ENCODE data around the gene MAPK8IP1. TPM values are rescaled to one million over a fixed set of nuclear protein-coding genes. Genes with fewer than 3 reads are reported as not detected.

Gene MAPK8IP1
- total and polyA plus RNA-seq, 4 donors = 4.7 to 15.4 (median 5.7) TPM

DNA sequence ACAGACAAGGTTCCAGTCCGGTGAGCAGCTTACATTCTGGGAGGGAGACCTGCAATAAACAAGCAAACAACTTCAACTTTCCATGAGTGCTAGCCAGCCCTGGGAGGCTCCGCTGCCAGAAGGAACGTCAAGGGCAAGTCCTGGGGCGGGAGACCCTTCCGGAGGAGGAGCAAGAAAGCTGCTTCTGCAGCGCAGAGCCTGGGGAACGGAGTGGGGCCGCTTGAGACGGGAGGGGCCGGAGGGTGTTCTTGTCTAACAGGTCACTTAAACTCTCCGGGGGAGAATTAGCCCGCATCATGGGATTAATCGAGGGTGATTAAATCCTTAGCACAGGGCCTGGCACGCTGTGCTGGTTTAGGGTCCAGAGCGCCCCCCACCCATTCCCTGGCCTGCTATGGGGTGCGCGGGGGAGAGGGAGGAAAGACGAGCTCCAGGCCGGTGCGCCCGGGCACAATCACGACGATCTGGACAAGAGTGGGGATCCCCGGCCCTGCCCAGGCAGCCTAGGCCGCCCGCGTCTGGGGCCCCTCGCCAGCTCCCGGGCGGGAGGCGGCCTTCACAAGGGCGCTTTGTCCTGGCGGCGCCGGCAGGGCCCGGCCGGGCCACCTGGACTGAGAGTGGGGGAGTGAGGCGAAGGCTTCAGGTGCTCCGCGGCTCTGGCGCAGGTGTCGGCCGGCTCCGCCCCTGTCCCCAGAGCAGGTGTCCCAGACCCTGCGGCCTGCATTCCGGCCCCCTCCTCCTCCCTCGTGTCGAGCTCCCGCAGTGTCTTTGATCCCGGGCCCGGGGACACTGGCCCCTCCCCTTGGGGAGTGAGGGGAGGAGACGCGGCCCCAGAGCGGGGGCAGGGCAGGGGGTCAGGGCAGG, 36.3 kb downstream of the MAPK8IP1 start:
- DNase-seq (peak; percentile 74 to 85 (median 82)), ATAC-seq (ENCODE audit: insufficient read depth, low FRiP score) (peak; percentile 4)
- 33 to 41% methylated on average over 43 to 54 of the region's 54 CpGs for WGBS, 2 donors

DNA sequence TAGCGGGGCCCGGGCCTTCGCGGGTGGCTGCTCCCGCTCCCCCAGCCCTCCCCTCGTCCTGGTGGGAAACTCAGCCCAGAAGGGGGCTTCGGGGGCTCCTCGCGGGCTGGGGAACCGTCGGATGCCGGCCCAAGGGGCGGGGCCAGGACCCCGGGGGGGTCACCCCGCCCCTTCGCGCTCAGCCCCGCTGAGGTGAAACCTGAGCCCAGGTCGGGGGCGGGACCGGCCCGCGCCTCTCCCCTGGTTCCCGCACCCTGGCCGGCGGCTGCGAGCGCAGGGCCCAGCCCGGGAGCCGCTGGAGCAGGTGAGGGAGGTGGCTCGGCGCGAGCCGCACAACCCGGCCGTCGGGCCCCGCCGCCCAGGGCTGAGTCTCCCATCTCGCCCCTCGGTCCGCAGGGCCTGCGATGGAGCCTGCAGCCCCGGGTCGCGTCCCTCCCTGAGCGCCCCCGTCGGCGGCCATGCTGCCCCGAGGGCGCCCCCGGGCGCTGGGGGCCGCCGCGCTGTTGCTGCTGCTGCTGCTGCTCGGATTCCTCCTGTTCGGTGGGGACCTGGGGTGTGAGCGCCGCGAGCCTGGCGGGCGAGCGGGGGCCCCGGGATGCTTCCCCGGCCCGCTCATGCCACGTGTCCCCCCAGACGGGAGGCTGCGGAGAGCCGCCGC, 37.1 kb downstream of the MAPK8IP1 start, which contains the start of gene LARGE2:
Gene LARGE2 (plus strand): TSS at position 232 of the 658 bp plus-strand sequence. CDS start 227 bp downstream, at position 459.
- ATAC-seq (ENCODE audit: insufficient read depth, low FRiP score) (peak; percentile 47), DNase-seq (peak in 1 of 3 donors; percentile 56)
- 2% methylated on average over 43 to 73 of the region's 73 CpGs for WGBS, 2 donors
- Histone ChIP-seq H3K4me3 (no peak within 1 kb of the TSS), H3K9ac (ENCODE audit: insufficient read depth in 1 of 2, low read length in 2 of 2) (no peak within 1 kb of the TSS), H3K27ac (ENCODE audit: low read depth in 1 of 2, low read length in 1 of 2) (peak within 1 kb of the TSS in 1 of 2 donors; percentile 85), H3K27me3 (ENCODE audit: control insufficient read depth in 3 of 3, insufficient read depth in 3 of 3, low read length in 2 of 3) (peaks cover 0 to 18% (median 9%) of the 10 kb centered on the region in 3 donors), H3K4me1 (ENCODE audit: control insufficient read depth in 5 of 5, insufficient read depth in 5 of 5, low read length in 5 of 5) (peaks cover 0 to 22% (median 4%) of the 10 kb centered on the region in 5 donors), H3K9me3 (ENCODE audit: control insufficient read depth in 4 of 4, insufficient read depth in 3 of 4, low read length in 3 of 4) (no peaks in the 10 kb centered on the region), H3K36me3 (ENCODE audit: control insufficient read depth in 4 of 4, insufficient read depth in 4 of 4, low read length in 4 of 4) (no peaks in the 10 kb centered on the region)
- TF ChIP-seq, protein P1, sequence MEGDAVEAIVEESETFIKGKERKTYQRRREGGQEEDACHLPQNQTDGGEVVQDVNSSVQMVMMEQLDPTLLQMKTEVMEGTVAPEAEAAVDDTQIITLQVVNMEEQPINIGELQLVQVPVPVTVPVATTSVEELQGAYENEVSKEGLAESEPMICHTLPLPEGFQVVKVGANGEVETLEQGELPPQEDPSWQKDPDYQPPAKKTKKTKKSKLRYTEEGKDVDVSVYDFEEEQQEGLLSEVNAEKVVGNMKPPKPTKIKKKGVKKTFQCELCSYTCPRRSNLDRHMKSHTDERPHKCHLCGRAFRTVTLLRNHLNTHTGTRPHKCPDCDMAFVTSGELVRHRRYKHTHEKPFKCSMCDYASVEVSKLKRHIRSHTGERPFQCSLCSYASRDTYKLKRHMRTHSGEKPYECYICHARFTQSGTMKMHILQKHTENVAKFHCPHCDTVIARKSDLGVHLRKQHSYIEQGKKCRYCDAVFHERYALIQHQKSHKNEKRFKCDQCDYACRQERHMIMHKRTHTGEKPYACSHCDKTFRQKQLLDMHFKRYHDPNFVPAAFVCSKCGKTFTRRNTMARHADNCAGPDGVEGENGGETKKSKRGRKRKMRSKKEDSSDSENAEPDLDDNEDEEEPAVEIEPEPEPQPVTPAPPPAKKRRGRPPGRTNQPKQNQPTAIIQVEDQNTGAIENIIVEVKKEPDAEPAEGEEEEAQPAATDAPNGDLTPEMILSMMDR (IDR thresholded peaks at IDR 0.05; ENCODE audit: control extremely low read depth, extremely low read depth) = no peak

More for the DNA sequence above, 36.3 kb downstream of the MAPK8IP1 start:
- H3K36me3 ChIP-seq (ENCODE audit: control insufficient read depth in 4 of 4, insufficient read depth in 4 of 4, low read length in 4 of 4) = no peaks in the 10 kb centered on the region
- TF ChIP-seq, protein P1 (IDR thresholded peaks at IDR 0.05; ENCODE audit: control extremely low read depth, extremely low read depth) = no peak
- peaks cover 0 to 29% (median 4%) of the 10 kb centered on the region in 5 donors for H3K4me1 ChIP-seq (ENCODE audit: control insufficient read depth in 5 of 5, insufficient read depth in 5 of 5, low read length in 5 of 5)
- no peaks in the 10 kb centered on the region for H3K9me3 ChIP-seq (ENCODE audit: control insufficient read depth in 4 of 4, insufficient read depth in 3 of 4, low read length in 3 of 4)
- H3K9ac ChIP-seq (ENCODE audit: insufficient read depth in 1 of 2, low read length in 2 of 2) = no peak overlapping the region
- H3K27ac ChIP-seq (ENCODE audit: low read depth in 1 of 2, low read length in 1 of 2) = peak overlapping the region in 1 of 2 donors; percentile 85
- H3K27me3 ChIP-seq (ENCODE audit: control insufficient read depth in 3 of 3, insufficient read depth in 3 of 3, low read length in 2 of 3) = peaks cover 0 to 18% (median 9%) of the 10 kb centered on the region in 3 donors
- no peak overlapping the region for H3K4me3 ChIP-seq

DNA sequence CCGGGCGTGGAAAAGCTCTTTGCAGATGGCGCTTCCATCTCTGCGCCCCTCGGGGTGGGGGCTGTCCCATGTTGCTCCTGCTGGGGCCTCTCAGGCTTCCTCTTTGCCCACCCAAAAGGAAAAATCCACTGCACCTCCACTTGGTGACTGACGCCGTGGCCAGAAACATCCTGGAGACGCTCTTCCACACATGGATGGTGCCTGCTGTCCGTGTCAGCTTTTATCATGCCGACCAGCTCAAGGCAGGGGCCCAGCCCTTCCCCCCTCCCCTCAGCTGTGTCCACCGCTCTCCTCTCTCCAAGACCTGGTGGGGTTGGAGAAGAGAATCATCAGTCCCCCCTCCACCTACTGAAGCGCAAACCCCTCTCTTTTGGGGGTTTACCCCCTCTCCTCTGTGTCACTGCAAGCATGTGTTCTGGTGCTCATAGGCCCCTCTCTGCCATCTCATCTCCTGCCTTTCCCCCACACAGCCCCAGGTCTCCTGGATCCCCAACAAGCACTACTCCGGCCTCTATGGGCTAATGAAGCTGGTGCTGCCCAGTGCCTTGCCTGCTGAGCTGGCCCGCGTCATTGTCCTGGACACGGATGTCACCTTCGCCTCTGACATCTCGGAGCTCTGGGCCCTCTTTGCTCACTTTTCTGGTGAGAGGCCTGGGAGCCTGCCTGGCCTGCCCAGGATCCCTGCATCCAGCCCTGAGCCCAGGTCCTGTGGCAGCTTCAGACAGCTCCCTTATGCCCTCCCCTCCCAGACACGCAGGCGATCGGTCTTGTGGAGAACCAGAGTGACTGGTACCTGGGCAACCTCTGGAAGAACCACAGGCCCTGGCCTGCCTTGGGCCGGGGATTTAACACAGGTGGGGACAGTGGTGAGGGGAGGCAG, 38.8 kb downstream of the MAPK8IP1 start:
- H3K36me3 ChIP-seq (ENCODE audit: control insufficient read depth in 4 of 4, insufficient read depth in 4 of 4, low read length in 4 of 4) = no peaks in the 10 kb centered on the region
- 81 to 82% methylated on average over 22 of the region's 22 CpGs for WGBS, 2 donors
- H3K9me3 ChIP-seq (ENCODE audit: control insufficient read depth in 4 of 4, insufficient read depth in 3 of 4, low read length in 3 of 4) = no peaks in the 10 kb centered on the region
- no peak for DNase-seq
- no peak for ATAC-seq (ENCODE audit: insufficient read depth, low FRiP score)
- no peak overlapping the region for H3K9ac ChIP-seq (ENCODE audit: insufficient read depth in 1 of 2, low read length in 2 of 2)
- no peak overlapping the region for H3K27ac ChIP-seq (ENCODE audit: low read depth in 1 of 2, low read length in 1 of 2)
- no peak overlapping the region for H3K4me3 ChIP-seq
- TF ChIP-seq, protein P1 (IDR thresholded peaks at IDR 0.05; ENCODE audit: control extremely low read depth, extremely low read depth) = no peak
- peaks cover 0 to 16% (median 4%) of the 10 kb centered on the region in 5 donors for H3K4me1 ChIP-seq (ENCODE audit: control insufficient read depth in 5 of 5, insufficient read depth in 5 of 5, low read length in 5 of 5)
- H3K27me3 ChIP-seq (ENCODE audit: control insufficient read depth in 3 of 3, insufficient read depth in 3 of 3, low read length in 2 of 3) = peaks cover 0 to 18% (median 9%) of the 10 kb centered on the region in 3 donors

Measured in lung (tissue), 12 donors.